Stimulated activated CD8-positive, alpha-beta memory T cell treated with anti-CD3 and anti-CD28 coated beads, Interleukin-4, amount 100 ng/mL, for 48 hours (primary cell): Measurements from ENCODE around the gene BMPER.
A peak's percentile ranks its signal among the peaks of the same experiment; 100 is the strongest.

Experiments used
- DNase-seq: peaks from one replicate; pipeline ENCODE4 v3.0.0-alpha.2; 2020

Gene BMPER

GRCh38 chr7:34067005-34067778 lies 161.9 kb downstream of the BMPER start:
- DNase-seq, result no peak

GRCh38 chr7:34069676-34070075 lies 164.3 kb downstream of the BMPER start:
- DNase-seq, result no peak

DNA sequence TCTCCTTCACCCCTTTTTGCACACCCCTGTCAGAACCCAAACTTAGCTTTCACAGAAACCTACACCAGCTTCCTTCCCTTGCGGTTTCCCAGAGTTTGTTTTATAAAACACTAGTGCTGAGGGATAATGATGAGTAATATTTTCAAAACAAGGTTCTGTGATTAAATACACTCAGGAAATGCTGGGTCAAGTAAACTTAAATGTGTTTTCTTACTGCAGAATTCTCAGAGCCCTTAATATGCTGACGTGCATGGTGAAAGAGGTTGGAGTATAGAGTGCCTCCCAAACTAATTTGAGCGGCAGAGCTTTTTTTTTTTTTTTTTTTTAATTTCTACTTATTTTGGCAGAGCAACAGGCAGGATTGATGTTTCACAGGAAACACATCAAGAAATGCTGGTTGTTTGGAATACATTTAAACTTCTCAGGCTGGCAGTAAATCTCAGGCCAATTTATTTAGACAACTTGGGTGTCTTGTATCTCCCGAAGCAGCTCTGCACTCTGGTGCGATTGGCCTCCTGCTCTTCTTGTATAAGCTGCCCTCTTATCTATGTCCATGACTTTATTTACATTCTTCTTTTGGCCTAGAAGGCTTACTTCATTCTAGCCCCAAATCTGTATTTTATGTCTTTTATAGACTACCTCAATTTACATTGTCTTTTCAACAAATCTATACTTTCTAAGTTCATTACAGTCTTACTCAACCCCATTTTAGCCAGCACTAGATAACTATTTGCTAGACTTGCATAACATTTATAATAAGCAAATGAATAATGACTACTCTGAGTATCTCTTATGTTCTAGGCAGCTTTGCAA lies 165.4 kb downstream of the BMPER start:
- DNase-seq, result no peak

DNA sequence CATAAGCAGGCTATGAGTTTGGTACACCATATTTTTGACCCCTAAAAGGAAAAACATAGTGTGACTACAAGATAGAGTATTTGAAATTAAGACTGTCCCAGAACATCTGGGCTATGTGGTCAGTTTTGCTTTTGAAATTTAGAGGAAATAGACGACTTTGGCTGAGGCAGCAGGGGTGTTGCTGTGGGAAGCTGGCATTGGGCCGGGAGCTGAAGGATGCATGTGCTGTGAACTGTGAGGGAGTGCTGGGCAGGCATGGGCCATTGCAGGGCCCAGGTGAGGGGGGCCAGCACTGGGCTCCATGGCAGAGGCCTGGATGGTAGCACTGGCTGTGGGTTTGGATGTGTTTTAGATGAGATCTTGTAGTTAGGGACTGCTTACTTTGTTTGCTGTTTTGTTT lies 168.3 kb downstream of the BMPER start:
- DNase-seq, result no peak

DNA sequence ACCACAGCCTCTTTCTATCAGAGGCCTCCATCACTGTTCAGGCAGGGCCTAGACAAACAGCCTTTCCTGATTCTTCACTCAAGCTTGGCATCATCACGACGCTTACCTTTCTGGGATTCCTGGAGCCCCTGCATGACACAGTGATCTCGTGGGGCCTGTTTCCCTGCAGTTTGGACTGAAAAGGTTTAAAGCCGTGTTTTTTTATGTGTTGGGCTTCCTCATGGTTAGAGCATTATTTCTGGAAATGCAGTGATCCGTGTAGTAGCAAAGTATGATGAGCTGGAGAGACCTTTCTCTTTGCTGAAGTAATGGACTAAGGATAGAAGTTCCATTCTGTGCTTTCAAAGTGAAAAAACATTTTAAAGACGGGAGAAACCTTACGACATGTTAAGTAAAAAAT lies 169.1 kb downstream of the BMPER start:
- no peak for DNase-seq

DNA sequence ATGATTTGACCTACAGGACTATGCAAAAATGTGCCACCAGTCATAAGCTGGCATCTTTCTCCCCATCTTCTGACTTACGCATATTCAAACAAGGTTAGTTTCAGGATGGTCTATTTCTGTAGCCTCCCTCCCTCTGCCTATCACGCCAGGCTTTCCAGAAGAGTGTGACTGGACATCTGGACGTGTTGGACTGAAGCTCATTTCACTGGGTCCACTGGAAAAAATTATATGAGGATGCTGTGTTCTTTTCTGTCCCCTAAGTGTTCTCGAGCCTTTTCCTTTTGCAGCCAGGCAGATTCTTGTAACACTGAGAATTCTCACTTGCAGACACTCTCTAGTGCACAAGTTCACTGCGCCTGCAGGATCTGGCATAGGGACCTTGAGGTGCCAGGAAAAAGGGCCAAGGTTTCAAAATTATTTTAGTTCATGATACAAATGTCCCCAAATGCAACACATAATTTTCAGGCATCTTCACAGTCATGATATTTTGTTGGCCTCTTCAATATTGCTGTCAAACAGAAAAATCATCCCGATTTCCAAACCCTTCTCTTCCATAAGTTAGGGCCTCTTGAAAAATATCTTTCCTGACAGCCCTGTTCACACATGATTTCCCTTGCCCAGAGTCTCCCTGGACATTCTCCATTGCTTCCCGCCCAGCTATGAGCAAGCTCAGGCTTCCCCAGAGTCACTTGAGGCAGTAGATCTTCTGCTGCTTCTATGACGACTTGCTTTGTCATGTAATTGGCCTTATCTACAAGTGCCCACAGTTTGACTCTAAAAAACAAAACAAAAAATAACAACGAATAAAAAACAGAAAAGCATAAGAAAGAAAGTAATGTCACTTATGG lies 170.4 kb downstream of the BMPER start:
- DNase-seq, result no peak

- no peak for DNase-seq
Observed at GRCh38 chr7:34077168-34077567, 171.8 kb downstream of the BMPER start.

DNA sequence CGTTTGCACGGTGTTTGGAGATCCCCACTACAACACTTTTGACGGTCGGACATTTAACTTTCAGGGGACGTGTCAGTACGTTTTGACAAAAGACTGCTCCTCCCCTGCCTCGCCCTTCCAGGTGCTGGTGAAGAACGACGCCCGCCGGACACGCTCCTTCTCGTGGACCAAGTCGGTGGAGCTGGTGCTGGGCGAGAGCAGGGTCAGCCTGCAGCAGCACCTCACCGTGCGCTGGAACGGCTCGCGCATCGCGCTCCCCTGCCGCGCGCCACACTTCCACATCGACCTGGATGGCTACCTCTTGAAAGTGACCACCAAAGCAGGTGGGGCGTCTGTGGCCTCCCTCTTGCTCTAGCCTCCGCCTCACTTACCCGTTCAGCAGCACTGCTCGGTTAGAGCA lies 173.5 kb downstream of the BMPER start:
- DNase-seq, result no peak

DNA sequence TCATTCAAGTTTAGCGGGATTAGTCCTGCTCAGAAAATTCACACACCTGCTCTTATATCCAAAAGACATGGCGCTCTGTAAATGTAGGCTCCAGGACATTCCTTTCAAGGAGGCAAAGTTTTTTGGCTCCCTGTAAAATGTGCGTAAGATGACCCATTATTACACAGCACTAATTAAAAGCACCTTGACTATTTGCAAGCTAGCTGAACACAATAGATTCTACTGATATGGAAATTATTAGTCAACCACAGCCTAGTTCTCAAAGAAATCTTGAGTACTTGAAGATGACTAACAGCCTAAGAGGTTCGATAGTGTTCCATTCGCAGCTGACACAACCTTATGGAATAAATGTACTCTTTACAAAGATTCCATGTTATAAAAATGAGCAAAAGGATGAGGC lies 175.2 kb downstream of the BMPER start:
- no peak for DNase-seq

DNA sequence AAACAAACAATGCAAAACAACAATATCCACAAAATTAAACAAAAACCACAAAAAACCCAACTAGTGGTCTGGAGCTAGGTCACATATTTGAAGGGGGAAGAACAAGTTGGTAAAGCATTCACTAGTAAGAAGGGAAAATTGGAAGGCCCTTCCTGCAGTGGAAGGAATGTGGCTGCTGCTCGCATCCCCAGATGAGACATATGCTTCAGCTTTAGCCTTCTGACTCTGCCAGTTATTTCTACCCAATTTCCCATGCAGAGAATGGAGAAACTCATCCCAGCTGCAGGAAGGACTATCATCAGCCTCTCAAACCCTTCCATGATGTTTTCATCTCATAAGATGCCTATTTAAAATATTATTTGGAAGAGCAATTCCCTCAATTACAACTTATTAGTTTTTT lies 176.6 kb downstream of the BMPER start:
- no peak for DNase-seq

- no peak for DNase-seq
Observed at GRCh38 chr7:34083440-34083839, 178.1 kb downstream of the BMPER start.

DNA sequence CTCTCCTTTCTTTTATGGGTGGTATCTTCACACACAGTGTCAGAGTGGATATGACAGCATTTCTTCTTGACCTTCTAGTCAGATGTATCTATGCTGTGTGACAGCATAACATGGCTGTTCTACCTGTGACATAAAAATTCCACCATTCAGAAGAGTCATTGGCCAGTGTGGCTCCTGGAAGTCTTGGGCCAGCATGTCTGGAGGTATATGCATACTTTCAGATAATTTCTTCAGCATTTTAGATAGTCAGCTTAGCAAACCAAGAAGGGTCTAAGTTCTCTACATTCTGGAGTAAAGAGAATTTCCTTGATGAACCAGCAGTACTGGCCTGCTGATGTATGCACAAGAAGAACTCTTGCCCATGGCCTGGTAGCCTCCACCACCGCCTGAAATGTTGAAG lies 179.3 kb downstream of the BMPER start:
- DNase-seq, result no peak

DNA sequence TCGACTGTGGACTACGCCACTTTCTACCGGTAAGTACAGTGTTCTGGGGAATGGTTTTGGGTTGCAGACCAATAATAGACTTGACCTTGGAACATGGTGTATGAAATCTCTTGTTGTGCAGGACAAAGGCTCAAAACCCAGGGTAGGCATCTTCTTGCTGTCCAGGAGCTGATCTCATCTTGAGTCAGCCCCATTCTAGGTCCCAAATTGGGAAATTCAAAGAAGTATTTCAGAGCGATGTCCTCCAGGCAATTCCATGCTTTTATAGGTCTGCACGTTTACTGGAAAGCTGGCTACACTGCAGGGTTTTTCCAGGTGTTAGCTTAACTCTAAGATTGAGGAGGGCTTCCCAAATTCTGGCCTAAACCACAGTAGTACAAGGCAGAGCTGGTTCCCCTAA lies 180.7 kb downstream of the BMPER start:
- DNase-seq, result no peak

- no peak for DNase-seq
Observed at GRCh38 chr7:34086981-34087380, 181.6 kb downstream of the BMPER start.

DNA sequence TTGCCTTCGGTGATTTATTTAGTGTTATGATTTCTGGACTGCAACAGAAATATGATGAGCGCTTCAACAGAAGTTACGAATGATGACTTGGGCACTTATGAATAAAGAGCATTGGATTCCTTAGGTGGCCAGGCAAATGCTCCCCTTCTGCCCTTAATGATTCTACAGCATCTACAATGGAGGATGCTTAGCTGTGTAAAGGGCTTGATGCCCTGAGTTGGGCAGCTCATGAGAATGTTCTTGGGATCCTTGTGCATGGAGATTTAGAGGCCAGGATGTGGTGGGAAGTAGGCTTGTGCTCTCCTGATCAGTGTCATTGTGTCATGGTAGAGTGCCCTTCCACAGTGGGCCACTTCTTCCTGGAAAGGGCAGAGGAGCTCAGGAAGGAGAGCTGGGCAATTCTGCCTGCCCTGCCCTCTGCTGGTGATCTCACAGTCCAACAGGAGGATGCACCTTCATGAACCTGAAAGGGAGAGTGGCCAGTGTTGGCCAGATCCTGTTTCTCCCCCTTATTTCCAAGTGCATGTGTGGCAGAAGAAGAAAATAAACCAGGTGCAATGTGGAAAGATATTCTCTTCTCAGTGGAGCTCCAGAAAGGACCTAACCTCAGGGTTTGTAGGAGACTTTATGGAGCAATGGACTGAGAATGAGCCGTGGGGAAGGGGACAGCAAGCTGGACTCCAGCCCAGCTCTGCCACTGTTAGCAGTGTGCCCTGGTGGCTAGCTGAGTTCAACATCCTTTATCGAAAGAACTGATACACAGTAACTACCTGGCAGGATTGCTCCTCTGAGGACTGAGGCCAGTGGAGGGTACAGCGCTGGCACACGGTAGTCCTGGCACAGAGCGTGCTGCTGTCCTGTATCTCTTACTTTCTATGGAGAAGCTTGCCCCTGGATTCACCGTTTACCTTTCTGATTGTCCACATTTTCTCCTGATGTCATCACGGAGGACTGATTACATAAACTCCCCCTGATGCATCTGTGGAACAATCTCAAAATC lies 182.9 kb downstream of the BMPER start:
- DNase-seq, result peak; percentile 27

DNA sequence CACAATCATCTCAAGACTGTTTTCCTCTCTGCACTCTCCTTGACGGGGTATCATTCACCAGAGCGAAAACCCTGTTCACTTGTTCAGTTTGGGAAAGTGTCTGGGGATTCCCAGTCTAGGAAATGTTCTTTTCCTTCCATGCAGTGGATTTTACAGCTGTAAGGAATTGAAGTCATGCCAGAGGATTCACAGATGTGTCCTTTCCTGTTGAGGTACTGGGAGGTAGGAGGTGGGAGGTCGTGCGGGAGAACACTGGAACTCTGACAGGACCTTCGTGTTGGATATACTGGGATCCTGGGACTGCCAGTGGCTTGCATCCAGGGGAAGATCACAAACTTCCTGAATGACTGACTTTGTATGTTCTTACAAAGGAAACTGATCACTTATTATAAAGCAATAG lies 185.5 kb downstream of the BMPER start:
- no peak for DNase-seq

DNA sequence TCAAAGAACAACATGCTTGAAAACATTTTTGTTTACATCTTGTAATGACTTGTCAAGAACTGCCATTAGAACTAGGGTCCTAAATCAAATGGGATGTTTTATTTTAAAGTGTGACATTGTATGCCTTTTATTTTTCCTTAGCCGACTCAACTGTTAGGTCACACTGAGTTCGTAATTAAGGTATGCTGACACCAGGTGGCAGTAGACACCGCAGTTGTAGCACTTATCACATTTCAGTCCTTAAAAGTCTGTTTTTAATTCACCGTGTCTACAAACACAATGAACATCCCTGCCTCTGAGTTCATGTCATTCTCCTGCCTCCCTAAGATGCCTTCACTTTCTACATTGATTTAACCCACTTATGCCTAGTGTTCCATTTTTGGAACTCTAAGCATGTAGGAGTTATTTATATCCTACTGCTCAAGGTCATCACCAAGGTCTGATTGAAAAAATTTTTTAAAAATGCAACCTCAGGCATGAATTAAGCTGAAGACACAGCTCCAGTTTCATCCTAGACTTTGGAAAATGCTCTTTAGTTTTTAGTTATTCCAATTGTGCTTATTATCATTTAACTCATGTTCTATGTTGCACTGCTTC lies 186.1 kb downstream of the BMPER start:
- peak; percentile 26 for DNase-seq

DNA sequence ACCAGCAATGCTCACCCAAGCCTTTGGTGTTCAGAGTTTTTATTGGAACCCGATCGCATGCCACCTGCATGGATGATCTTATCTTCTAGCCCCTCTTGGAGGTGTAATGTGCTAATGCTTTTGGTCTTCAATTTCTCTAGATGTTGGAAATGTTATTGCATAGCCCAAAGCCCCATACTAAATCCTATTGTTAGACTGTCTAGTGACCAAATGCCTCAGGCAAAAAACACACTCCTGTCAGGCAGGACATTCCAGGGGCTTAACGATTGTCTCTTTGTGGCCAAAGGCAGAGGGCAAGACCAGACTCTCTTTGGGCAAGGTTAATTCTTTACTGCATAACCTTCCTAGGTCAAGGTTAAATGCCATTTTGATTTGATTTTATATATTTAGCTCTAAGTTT lies 187.9 kb downstream of the BMPER start:
- no peak for DNase-seq

GRCh38 chr7:34096198-34096651 lies 190.9 kb downstream of the BMPER start:
- DNase-seq, result no peak

DNA sequence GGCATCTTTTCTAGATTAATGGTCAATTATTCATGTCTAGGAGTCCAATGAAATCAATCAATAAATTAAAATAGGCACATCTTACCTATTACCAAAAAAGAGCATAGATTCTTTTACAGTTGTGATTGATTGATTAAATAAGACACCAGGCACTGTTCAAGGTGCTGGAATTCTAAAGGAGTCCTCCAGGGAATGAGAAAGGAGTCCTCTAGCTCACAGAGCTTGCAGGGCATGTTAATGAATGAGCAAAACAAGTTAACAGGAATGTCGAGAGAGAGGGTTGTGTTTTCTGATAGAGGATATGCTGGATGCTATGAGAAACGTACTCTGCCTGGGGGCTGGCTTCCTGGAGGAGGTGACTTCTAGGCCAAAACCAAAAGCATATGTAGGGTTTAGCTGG lies 191.4 kb downstream of the BMPER start:
- no peak for DNase-seq

DNA sequence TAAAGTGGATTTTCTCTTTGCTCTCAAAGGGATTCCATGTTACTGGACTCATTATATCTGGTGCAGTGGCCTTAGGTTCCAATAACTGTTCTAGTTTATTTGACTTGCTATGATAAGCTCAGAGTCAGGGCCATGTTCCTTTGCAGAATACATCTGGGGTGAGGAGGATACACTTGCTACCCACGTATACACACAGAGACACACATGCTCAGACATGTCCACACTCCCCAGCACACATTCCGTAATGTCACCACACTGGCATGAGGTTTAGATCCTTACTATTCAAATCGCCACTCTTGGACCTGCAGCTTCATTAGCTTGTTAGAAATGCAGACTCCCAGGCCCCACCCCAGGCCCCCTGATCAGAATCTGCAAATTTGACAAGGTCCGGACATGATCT lies 195.3 kb downstream of the BMPER start:
- DNase-seq, result no peak

DNA sequence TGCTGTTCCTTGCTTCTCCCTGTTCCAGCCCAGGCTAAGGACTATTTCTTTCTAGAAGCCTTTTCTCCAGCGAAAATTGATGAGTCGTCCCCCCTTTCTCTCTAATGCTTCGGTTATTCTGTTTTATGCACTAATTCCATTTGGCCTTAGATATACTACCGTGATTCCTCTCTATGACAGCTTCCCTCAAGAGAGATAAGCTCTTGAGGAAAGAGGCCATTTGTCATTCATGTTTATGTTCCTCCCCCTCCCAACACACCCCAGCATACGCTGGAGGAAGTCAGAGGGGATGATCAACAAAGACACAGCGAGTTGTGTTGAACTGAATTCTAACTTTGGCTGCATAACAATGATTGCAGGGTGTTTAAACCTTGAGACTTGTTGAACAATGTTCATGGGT lies 198.8 kb downstream of the BMPER start:
- no peak for DNase-seq
